Smooth muscle cell (in vitro differentiated cells): ENCODE measurements around the gene SPACA6. TPM values are rescaled to one million over a fixed set of nuclear protein-coding genes. Genes with fewer than 3 reads are reported as not detected.

Experiments used
- DNase-seq: peaks from one replicate; lab custom pipeline; 2025; ENCODE audit not compliant: unreplicated experiment; lab: John Stamatoyannopoulos, UW
- H2AFZ ChIP-seq: fragments of 200-600 bp; sonication (generic); 2 replicates; pipeline ENCODE4 v1.6.0; 2016; ENCODE audit warnings: antibody characterized with exemption, low read depth, mild to moderate bottlenecking
- H3F3A ChIP-seq: fragments of 200-600 bp; sonication (generic); 2 replicates; pipeline ENCODE4 v1.6.0; 2017; ENCODE audit warnings: antibody characterized with exemption, low read depth
- H3K27ac ChIP-seq: fragments of 200-600 bp; sonication (generic); 2 replicates; pipeline ENCODE4 v1.5.1; 2016; ENCODE audit warnings: low read depth, mild to moderate bottlenecking
- H3K27me3 ChIP-seq: fragments of 200-600 bp; sonication (generic); 2 replicates; pipeline ENCODE4 v1.6.1; 2016; ENCODE audit warnings: low read depth, mild to moderate bottlenecking
- H3K36me3 ChIP-seq: fragments of 200-600 bp; sonication (generic); 2 replicates; pipeline ENCODE4 v1.5.1; 2016; ENCODE audit warnings: low read depth
- H3K4me1 ChIP-seq: fragments of 200-600 bp; sonication (generic); 2 replicates; pipeline ENCODE4 v1.5.1; 2016; ENCODE audit warnings: low read depth
- H3K4me2 ChIP-seq: fragments of 200-600 bp; sonication (generic); 2 replicates; pipeline ENCODE4 v1.6.0; 2016; ENCODE audit warnings: mild to moderate bottlenecking
- H3K4me3 ChIP-seq: fragments of 200-600 bp; sonication (generic); 2 replicates; pipeline ENCODE4 v1.5.1; 2016; ENCODE audit warnings: mild to moderate bottlenecking
- H3K79me2 ChIP-seq: fragments of 200-600 bp; sonication (generic); 2 replicates; pipeline ENCODE4 v1.6.0; 2016; ENCODE audit warnings: low read depth, mild to moderate bottlenecking
- H3K9ac ChIP-seq: fragments of 200-600 bp; sonication (generic); 2 replicates; pipeline ENCODE4 v1.6.0; 2016; ENCODE audit warnings: low read depth
- H3K9me3 ChIP-seq: fragments of 200-600 bp; sonication (generic); replicated peaks from 2 replicates; pipeline ENCODE4 v1.5.1; 2016; ENCODE audit warnings: low read depth
- H4K20me1 ChIP-seq: fragments of 200-600 bp; sonication (generic); 2 replicates; pipeline ENCODE4 v1.6.0; 2016; ENCODE audit warnings: low read depth
- CTCF ChIP-seq: fragments of 200-600 bp; sonication (generic); IDR thresholded peaks from 2 replicates; pipeline ENCODE4 v1.5.1; 2017; ENCODE audit warnings: borderline replicate concordance, mild to moderate bottlenecking, antibody characterized with exemption; ENCODE audit not compliant: insufficient read depth, poor library complexity, severe bottlenecking
- WGBS: methylation state at CpG from one replicate; pipeline ENCODE4 v1.1.7; 2016; ENCODE audit warnings: low lambda C conversion rate; 5-methylcytosine and 5-hydroxymethylcytosine counted together
- polyA plus RNA-seq: library from polyadenylated mRNA; unstranded; fragments of >200 nt; fragmentation: Nextera tagmentation; extraction: Ambion mirVana; gene quantifications from 2 replicates; pipeline ENCODE4 v1.2.1, GENCODE V29; 2016
- total RNA-seq: library from RNA; depleted of rRNA; stranded (reverse); fragments of >200 nt; gene quantifications from 2 replicates; pipeline ENCODE4 v1.2.3, GENCODE V29; 2014

Gene SPACA6
- total and polyA plus RNA-seq, 2 experiments from 2014 or later, result 3.0 to 4.1 TPM

- Histone ChIP-seq H3K36me3 (no peaks in the 10 kb centered on the region), H3K79me2 (no peaks in the 10 kb centered on the region), H3K9ac (no peak overlapping the region), H3K4me3 (no peak overlapping the region), H3K9me3 (no peaks in the 10 kb centered on the region), H3F3A (no peaks in the 10 kb centered on the region), H3K27me3 (peaks cover 67% of the 10 kb centered on the region), H4K20me1 (no peaks in the 10 kb centered on the region), H3K27ac (no peak overlapping the region), H2AFZ (no peak overlapping the region), H3K4me1 (no peaks in the 10 kb centered on the region), H3K4me2 (no peak overlapping the region)
- TF ChIP-seq CTCF, result no peak
- DNase-seq, result no peak
- 81% methylated on average over 7 of the region's 7 CpGs for WGBS
These were observed 28.8 kb downstream of the SPACA6 start for GRCh38 chr19:51721905-51722304.

GRCh38 chr19:51722492-51722891, 29.4 kb downstream of the SPACA6 start:
- no peak for TF ChIP-seq CTCF
- Histone ChIP-seq H3K27me3 (peaks cover 61% of the 10 kb centered on the region), H4K20me1 (no peaks in the 10 kb centered on the region), H3K27ac (no peak overlapping the region), H3K9me3 (no peaks in the 10 kb centered on the region), H3K4me1 (no peaks in the 10 kb centered on the region), H3K9ac (no peak overlapping the region), H3K4me3 (no peak overlapping the region), H3K79me2 (no peaks in the 10 kb centered on the region), H3K4me2 (no peak overlapping the region), H3K36me3 (no peaks in the 10 kb centered on the region), H2AFZ (no peak overlapping the region), H3F3A (no peaks in the 10 kb centered on the region)
- no peak for DNase-seq
- WGBS, result 79% methylated on average over 2 of the region's 2 CpGs

- no peaks in the 10 kb centered on the region for H3K4me1 ChIP-seq
- H2AFZ ChIP-seq, result no peak overlapping the region
- H3K79me2 ChIP-seq, result no peaks in the 10 kb centered on the region
- no peak overlapping the region for H3K4me3 ChIP-seq
- peaks cover 40% of the 10 kb centered on the region for H3K27me3 ChIP-seq
- H3F3A ChIP-seq, result no peaks in the 10 kb centered on the region
- no peak for DNase-seq
- no peaks in the 10 kb centered on the region for H3K9me3 ChIP-seq
- no peaks in the 10 kb centered on the region for H4K20me1 ChIP-seq
- no peak overlapping the region for H3K4me2 ChIP-seq
- no peak for TF ChIP-seq CTCF
- H3K27ac ChIP-seq, result no peak overlapping the region
- no peaks in the 10 kb centered on the region for H3K36me3 ChIP-seq
- H3K9ac ChIP-seq, result no peak overlapping the region
- WGBS, result 89% methylated on average over 15 of the region's 15 CpGs
These were observed 31.4 kb downstream of the SPACA6 start for GRCh38 chr19:51724543-51724942.

GRCh38 chr19:51726049-51726448, 32.9 kb downstream of the SPACA6 start:
- DNase-seq, result no peak
- TF ChIP-seq CTCF, result no peak
- no peak overlapping the region for H3K9ac ChIP-seq
- no peaks in the 10 kb centered on the region for H3K9me3 ChIP-seq
- WGBS, result 65% methylated on average over 13 of the region's 14 CpGs
- H3K4me2 ChIP-seq, result no peak overlapping the region
- H3K27ac ChIP-seq, result no peak overlapping the region
- H3K4me3 ChIP-seq, result no peak overlapping the region
- H4K20me1 ChIP-seq, result no peaks in the 10 kb centered on the region
- H2AFZ ChIP-seq, result no peak overlapping the region
- peaks cover 25% of the 10 kb centered on the region for H3K27me3 ChIP-seq
- H3K36me3 ChIP-seq, result no peaks in the 10 kb centered on the region
- H3K79me2 ChIP-seq, result no peaks in the 10 kb centered on the region
- H3F3A ChIP-seq, result no peaks in the 10 kb centered on the region
- no peaks in the 10 kb centered on the region for H3K4me1 ChIP-seq
